Stimulated activated CD8-positive, alpha-beta memory T cell treated with anti-CD3 and anti-CD28 coated beads, Interleukin-15, amount 100 ng/mL, for 48 hours (primary cell): ENCODE measurements around the gene KLK4.
A peak's percentile ranks its signal among the peaks of the same experiment; 100 is the strongest.

Experiments used
- DNase-seq, 2 donors: peaks; one replicate each; pipeline ENCODE4 v3.0.0-alpha.2; 2020; ENCODE audit warnings: low read depth in 2 of 2

Gene KLK4

GRCh38 chr19:50911206-50912101, at the start of gene KLK4:
Gene KLK4, minus strand, starts transcription at chr19:50911395. Its CDS starts 657 bp downstream, at chr19:50910738.
- DNase-seq, result no peak

GRCh38 chr19:50959731-50960500, 48.7 kb upstream of the KLK4 start:
- DNase-seq, result no peak

GRCh38 chr19:50957587-50957986, 46.4 kb upstream of the KLK4 start:
- DNase-seq, result no peak

- DNase-seq, result no peak
Measured at GRCh38 chr19:50952910-50953309, 41.7 kb upstream of the KLK4 start, which contains the start of gene KLK5. Gene KLK5, minus strand, starts transcription at chr19:50953038. Its CDS starts 381 bp downstream, at chr19:50952657.

GRCh38 chr19:50949861-50950260, 38.7 kb upstream of the KLK4 start:
- DNase-seq, result no peak

GRCh38 chr19:50947123-50947522, 35.9 kb upstream of the KLK4 start:
- DNase-seq, result no peak

- no peak for DNase-seq
Measured at GRCh38 chr19:50944795-50945194, 33.6 kb upstream of the KLK4 start.

- no peak for DNase-seq
Measured at GRCh38 chr19:50943074-50943828, 32.1 kb upstream of the KLK4 start.

- DNase-seq, result no peak
Measured at GRCh38 chr19:50939596-50939995, 28.4 kb upstream of the KLK4 start.

GRCh38 chr19:50933640-50934039, 22.4 kb upstream of the KLK4 start:
- no peak for DNase-seq

GRCh38 chr19:50932690-50933083, 21.5 kb upstream of the KLK4 start:
- DNase-seq, result no peak

- no peak for DNase-seq
Measured at GRCh38 chr19:50932018-50932689, 21.0 kb upstream of the KLK4 start.

- no peak for DNase-seq
Measured at GRCh38 chr19:50931023-50931422, 19.8 kb upstream of the KLK4 start.

- DNase-seq, result no peak
Measured at GRCh38 chr19:50928831-50929230, 17.6 kb upstream of the KLK4 start.

- no peak for DNase-seq
Measured at GRCh38 chr19:50926144-50926543, 14.9 kb upstream of the KLK4 start.

GRCh38 chr19:50925734-50926133, 14.5 kb upstream of the KLK4 start:
- no peak for DNase-seq

GRCh38 chr19:50924586-50924985, 13.4 kb upstream of the KLK4 start:
- DNase-seq, result no peak

- peak; percentile 49 to 58 for DNase-seq
Measured at GRCh38 chr19:50922317-50922853, 11.2 kb upstream of the KLK4 start.

- DNase-seq, result no peak
Measured at GRCh38 chr19:50921426-50922316, 10.5 kb upstream of the KLK4 start.

- no peak for DNase-seq
Measured at GRCh38 chr19:50916069-50916468, 4.9 kb upstream of the KLK4 start.
